Stimulated activated CD4-positive, alpha-beta T cell treated with anti-CD3 and anti-CD28 coated beads, Interleukin-12 subunit alpha, Interleukin-12 subunit beta, amount 100 ng/mL, for 24 hours (primary cell): ENCODE data around the gene NDUFS8.

Experiments used
- DNase-seq, 2 experiments: peaks; one replicate each; pipeline ENCODE4 v3.0.0-alpha.2; 2020; ENCODE audit warnings: low read depth in 2 of 2

NDUFS8 gene

DNA sequence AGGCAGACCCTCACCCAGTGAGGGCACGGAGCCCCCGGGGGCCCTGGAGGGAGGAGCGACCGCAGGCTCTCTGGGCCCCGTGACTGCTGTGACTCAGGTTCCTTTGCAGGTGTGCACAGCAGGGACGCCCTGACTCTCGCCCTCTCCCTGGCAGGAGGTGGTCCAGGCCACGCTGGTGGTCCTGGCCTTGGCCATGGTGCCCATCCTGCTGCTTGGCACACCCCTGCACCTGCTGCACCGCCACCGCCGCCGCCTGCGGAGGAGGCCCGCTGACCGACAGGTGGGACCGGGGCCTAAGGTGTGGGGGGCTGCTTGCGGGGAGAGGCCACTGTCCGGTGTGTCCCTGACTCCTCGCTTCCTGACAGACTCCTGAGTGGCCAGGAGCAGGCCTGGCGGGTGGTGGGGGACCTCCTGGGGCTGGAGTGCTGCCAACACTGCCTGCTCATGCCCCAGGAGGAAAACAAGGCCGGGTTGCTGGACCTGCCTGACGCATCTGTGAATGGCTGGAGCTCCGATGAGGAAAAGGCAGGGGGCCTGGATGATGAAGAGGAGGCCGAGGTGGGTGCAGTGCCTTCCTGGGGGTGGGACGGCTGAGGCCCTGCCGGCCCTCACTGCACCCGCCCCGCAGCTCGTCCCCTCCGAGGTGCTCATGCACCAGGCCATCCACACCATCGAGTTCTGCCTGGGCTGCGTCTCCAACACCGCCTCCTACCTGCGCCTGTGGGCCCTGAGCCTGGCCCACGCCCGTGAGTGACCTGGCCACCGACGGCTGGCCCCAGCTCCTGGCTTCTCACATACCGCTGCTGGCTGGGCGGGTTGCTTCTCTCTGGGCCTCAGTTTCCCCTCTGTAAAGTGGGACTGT, 19.3 kb downstream of the NDUFS8 start:
- DNase-seq, result no peak

DNA sequence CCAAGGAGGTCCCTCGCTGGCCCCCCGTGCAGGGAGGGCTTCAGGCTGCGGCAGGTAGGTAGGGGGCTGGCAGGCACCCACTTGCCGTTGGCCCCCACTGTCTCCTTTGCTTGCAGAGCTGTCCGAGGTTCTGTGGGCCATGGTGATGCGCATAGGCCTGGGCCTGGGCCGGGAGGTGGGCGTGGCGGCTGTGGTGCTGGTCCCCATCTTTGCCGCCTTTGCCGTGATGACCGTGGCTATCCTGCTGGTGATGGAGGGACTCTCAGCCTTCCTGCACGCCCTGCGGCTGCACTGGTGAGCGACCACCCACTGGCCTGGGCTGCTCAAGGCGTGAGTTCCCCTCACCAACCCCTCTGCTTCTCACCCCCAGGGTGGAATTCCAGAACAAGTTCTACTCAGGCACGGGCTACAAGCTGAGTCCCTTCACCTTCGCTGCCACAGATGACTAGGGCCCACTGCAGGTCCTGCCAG, 19.9 kb downstream of the NDUFS8 start:
- no peak for DNase-seq

DNA sequence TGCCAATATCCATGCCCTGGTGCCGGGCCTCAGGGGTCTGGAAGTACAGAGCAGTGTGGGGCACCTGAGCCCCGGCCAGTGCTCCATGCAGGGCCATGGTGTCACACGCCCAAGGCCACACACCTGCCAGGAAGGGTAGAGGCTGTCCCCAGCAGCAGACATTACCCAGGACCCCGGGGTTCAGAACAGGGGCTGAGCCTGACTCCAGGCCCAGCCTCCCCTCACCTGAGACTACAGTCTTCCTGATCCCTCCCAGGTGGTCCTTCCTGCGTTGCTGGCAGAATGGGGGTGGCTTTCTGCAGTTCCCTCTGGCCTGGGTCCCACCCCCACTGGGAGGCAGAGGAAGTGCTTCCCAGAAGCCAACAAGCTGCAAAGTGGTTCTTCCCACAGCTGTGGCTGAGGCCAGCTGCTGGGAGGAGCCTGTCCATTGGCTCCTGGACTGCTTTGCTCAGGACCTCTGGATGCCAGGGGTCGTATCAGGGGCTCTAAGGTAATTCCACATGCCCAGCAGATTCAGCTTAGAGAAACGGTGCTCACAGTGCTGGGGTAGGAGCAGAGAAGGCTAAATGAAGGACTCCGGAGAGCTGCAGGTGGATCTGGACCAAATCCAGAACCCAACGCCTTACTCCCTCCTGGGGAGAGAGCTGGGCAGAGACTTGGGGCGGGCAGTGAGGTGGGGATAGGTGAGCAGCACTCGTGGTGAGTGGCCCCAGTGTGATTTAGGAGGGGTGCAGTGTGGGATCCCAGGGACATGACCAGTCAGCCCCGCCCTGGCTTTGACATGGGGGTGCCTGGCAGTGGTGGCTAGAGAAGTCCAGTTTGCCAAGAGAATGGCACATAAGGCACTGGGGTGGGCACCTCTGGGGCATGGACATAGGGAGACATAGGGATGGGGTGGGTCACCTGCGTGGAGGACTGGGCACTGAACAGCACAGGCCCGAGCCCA, 21.0 kb downstream of the NDUFS8 start:
- DNase-seq, result no peak

DNA sequence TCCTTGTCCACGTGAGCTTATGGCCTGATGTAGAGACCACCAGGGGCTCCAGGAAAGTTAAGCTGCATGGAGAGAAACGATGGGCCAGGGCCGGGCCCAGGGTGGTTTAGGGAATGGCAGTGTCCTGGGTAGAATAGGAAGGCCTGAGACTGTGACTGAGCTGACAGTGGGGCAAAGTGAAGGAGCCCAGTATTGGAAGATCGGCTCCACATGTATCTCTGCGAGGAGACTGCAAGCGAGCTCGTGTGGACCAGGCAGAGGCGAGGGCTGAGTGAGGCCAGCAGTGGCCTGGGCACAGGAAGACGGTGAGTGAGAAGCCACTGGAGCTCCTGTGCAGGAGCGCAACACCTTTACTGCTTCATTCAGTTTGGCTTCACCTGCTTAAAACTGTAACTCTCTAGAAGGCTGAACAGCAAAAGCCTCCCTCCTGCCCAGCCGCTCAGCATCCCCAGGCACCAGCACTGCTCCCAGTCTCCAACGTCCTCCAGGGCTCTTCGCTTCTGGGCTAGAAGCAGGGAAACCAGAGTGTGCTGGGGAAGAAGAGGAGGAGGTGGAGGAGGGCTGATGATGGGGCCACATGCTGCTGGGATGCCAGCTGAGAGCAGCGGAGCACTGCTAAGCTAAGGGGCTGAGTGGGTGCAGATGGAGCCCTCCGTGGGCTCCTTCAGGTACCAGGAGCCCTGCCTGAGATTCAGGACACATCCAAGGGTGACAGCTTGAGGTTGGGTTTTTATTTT, 21.8 kb downstream of the NDUFS8 start:
- no peak for DNase-seq

DNA sequence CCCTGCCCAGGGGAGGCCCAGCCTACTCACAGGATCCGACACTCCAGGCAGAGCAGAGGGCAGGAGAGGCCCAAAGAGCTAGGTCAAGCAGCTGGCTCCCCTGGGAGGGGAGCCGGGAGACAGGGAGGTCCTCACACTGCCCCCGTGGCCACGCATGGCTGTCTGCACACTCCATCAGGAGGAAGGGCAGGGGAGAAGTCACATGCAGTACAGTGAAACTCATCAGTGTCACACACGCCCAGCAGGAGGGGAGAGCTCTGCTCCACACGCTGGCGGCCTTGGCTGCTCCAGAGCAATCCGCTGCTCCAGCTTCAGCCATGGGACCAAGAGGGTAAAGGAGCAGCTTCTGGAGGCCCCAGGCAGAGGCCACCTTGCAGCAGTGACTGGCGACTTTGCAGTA, 22.6 kb downstream of the NDUFS8 start:
- DNase-seq, result no peak

DNA sequence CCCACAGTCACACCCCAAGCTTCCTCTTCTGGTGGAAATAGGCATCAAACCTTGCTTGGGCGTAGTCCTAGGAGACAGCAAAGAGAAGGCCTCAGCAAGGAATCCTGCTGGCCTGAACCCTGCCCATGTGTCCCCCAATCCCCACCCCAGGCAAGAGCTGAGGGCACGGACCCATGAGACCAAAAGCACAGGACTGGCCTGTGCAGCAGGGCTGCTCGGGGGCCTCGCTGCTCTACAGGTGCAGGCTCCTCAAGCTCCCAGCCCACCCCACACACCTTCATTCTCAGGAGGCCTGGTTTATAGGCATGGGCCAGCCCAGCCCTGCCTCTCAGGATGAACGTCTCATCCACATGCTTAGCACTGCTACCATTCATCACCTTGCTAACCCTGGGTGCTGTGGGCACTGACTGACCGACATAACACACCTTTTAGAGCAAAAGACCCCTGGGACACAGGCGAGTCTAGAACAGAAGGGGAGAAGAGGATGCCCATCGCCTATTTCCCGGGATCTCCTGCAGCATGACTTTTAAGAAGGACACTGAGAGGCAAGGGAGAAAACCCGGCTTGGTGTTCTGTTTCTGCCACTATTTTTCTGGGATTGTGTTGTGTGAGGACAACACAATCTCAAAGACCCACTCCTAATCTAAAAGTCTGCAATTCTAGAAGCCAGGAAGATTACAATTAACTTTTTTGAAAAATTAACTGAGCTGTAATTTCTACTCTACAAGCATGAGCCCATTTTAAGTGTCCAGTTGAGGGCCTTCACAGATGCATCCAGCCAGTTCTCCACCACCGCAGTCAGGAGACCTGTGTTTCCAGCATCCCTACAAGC, 23.7 kb downstream of the NDUFS8 start:
- DNase-seq, result no peak

DNA sequence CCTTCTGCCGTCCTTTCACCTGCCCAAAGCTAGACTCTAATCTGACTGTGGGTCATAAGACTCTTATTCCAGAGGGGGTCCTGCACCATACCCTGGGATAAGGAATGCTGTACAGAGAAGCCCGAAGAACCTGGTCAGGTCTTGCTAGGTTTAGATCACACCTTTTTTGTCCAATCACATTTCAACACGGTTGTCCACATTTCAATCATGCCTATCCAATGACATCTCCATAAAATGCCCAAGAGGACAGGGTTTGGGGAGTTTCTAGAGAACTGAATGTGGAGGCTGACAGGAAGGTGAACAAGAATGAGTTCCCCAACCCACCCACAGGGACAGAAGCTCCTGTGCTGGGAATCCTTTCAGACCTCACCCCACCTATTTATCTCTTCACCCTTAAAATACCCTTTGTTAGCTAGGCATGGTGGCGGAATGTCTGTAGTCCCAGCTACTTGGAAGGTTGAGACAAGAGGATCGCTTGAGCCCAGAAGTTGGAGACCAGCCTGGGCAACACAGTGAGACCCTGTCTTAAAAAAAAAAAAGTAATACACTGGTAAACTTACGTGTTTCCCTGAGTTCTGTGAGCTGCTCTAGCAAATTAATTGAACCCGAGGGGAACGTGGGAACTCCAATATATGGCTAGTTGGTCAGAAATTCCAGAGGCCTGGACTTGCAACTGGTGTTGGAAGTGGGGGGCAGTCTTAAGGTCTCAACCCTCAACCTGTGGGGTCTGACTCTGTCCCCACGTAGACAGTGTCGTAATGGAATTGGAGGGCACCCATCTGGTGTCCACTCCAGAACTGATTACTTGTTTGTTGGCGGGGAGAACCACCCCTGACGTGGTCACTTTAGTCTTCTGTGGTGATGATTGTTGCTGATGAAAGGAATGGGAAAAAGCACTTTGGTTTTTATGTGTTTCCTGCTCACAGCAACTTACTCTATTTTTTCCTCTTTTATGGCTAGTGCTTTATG, 26.1 kb downstream of the NDUFS8 start:
- DNase-seq, result no peak

DNA sequence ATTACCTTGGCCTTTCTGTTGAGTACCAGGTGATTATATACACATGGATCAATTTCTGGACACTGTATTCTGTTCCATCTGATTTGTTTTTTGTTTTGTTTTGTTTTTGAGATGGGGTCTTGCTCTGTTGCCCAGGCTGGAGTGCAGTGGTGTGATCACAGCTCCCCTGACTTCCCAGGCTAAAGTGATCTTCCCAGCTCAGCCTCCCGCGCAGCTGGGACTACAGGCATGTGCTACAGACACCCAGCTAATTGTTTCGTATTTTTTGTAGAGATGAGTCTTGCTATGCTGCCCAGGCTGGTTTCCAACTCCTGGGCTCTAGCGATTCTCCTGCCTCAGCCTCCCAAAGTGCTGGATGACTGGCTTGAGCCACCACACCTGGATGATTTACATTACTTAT, 27.3 kb downstream of the NDUFS8 start:
- no peak for DNase-seq

DNA sequence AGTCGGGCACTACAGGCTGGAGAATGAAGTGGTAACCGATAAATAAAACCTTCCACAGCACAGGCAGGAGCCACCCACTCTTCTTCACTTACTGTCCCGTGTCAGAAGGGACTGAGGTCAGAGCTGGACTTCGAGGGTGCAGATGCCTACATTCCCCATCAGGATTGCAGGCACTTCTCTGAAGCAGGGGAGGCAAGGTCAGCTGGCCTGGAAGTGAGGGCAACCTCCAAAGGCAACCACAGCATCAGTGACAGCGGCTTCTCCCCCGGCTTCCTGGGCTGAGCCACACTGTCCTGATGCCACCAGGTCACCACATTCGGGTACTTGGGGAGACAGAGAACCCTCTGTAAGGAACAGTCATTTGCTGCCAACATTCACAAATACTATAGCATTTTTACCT, 31.0 kb downstream of the NDUFS8 start:
- DNase-seq, result no peak

DNA sequence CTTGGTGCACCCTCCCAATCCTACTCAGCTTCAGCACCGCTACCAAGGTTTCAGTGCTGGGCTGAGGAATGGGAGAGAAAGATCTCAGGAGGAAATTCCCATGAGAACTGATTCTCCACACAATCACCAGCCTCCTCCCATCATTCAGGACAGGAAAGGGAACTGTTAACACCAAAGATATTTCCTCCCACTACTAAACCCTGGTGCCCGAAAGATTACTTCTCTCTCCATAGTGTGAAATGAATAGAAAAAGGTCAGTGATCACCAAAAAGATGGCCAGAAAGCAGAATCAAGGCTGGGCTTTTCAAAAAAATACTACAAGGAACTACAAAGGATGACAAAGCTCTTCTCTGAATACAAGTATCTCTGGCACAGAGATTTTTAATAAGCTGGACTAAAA, 34.4 kb downstream of the NDUFS8 start:
- DNase-seq, result no peak

DNA sequence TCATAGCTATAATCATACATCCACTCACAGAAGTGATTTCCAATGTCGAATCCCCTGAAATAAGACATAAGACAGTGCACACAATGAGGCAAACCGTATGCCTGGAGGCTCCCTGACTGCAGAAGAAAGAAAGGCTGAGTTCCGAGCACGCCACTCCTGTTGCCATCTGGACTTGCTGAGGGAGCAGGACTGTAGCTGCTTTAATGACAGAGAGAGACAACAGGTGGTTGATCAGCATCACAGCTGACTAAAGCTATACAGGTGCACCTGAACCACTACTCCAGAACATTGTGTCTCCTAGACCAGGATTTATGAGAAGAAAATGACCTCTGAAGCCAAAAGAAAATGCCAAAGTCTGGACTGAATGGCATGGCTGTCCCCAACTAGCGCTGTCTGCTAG, 35.4 kb downstream of the NDUFS8 start:
- DNase-seq, result no peak

DNA sequence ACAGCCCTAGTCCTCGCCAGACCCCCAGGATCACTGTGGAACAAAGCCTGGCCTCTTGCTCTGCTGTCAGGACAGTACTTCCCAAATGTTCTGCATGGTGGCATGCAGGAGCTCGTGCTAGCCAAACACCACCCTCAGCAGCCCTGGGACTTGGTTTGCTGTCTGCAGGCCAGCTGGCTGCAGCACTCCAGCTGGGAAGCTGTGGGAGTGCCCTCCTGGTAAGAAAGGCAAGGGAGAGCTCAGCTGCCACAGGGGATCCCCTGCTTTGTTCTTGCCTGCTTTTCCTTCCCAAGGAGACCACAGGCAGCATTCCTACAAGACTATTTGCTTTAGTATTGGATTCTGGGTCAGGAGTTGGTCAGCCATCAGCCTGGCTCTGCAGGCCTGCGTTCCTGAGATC, 36.3 kb downstream of the NDUFS8 start:
- DNase-seq, result no peak

DNA sequence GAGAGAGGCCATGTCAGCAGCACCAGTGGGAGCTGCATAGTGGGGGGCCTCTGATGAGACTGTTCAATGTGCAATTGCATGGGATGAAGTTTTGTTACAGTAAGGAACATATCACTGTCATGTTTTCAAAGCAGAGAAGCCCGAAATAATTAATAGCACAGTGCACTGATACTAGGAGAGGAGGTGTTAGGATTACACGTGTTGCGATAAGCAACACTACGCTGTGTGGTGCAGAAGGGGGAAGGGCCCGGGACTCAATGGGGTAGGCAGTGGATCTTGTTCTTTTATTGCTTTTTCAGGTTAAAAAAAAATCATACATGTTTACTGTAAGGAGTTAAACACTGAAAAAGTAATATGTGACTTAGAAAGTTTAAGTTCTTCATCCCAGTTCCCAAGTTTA, 37.5 kb downstream of the NDUFS8 start:
- DNase-seq, result no peak

DNA sequence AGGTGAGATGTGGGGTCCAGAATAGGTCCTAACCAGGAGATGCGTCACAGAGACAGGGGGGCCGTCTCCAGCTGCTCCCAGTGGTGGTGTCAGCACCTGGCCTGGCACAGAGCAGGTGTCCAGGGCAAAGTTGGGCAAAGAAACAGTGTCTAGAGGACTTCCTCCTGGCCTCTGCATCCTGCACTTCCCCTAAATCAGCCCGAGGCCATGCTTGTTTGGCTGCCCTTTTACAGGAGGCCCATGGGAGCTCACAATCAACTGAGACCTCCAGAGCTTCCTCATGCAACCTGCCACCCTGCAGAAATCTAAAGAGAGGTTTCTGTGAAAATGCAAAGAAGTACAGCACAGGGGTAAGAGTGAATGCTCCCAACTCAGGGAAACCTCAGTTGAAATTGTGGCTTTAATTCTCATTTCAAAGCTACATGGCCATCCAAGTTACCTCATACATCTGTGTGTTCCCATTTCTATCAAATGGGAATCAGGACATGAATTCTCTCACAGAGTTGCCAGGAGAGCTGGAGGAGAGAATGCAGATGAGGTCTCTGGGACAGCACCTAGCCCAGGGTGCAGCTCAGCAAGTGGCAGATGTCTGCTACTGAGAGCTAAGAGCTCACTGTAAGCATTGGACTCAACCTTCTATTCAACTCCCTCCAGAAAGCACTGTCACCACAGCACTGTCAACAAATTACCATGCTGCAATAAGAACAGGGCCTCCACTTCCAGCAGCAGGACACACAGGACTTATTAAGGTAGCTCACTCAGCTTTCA, 41.0 kb downstream of the NDUFS8 start:
- DNase-seq, result no peak

DNA sequence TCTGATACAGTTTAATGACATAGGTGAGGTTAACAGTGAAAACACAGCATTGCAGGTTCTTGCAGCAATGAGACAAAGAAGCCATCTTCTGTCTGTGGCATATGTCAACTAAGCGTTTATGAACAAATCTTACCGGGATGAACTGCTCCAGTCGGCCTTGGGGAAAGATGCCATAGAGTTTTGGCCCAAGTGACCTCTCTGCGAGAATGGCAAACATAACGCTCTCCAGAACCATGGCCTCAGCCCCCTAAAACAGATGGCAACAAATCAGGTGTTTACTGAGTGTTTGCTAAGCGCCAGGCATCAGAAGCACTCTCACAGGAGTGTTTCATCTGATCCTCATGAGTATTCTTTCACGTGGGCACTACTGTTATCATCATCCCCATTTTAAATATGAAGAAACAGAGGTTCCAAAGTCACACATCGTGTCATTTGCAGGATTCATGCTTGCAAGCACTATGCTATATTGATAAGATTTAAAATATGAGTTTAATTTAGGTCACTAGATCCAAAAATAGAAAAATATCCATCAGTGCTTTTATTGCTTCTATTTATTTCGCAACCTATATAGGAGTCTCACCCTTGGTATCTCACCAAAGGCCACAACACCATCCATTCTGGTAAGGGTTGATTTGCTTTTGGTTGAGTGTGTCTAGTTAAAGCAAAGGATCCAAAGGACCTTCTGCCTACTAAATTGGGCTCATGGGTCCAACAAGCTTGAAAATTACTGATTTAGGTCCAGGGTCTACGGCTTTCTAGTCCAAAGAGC, 44.3 kb downstream of the NDUFS8 start:
- DNase-seq, result no peak

DNA sequence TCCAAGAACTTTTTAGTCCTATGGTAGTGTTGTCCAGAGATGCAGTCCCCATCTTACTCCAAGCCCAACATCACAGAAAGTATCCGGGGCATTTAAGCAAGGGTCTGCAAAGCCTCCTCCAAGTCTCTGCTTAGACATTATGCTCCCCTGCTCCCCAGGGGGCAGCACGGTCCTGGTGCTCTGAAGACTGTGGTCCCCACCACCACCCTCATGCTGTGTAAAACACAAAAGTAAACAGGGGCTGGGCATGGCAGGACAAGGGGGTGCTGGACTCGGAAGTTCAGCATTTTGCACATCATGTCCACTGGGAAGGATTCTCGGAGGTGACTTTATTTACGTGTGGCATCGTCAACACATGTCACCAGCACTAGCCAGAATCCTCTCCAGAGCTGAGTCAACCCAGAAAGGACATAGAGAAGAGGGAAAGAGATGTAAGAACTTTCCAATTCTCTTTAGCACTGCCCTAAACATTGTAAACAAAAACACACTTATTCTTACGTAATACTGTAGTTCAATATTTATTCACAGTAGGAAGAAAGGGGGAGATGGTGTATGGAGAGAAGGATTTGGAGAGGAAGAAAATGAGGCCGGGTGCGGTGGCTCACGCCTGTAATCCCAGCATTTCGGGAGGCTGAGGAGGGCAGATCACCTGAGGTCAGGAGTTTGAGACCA, 46.0 kb downstream of the NDUFS8 start:
- no peak for DNase-seq

DNA sequence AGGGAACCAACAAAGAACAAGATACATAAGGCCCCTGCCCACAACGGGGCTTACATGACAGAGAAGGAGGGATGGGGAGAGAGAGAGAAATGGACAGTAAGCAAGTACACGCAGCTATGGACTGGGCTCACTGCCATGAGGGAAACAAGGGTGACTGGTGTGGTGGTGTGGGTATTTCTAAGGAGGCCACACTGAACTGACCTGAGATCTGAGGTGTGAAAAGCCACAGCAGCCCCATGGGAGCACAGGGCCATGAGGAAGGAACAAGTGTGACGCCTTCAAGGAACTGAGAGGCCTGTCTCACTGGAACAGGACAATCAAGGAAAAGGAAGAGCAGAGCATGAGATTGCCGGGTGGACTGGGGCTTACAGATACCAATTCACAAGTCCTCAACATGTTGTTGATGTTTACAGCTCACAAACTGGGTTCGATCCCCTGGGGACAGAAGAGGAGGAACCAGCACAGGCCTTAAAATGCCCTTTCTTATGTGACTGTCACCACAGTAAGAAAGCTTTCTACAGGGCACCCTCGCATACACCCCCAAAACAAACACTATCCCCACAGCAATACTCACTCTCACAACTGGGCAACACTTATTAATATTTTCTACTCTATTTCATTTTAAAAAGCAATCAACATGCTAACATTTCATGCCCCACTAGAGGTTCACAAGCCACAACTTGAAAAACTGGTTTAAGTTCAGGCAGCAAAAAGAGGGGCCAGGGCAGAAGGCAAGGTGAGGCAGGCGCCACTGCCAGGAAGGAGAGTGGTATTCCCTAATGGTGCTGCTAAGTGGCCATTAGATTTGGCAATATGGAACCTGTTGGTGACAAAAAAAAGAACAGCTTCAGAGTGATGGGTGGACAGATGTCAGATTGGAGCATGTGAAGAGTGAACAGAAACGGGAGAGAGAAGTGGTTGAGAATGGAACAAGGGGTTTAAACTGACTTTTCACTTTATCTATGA, 47.4 kb downstream of the NDUFS8 start:
- no peak for DNase-seq
